Colonic mucosa (tissue), 4 donors: Measurements from ENCODE around the gene ELP6. TPM values are rescaled to one million over a fixed set of nuclear protein-coding genes. Genes with fewer than 3 reads are reported as not detected.

Experiments used
- DNase-seq: peaks from one replicate; pipeline ENCODE4 v3.0.0-alpha.2; 2020
- H3K27ac ChIP-seq: fragments of 200-600 bp; one replicate; pipeline ENCODE4 v1.8.0; 2021
- H3K27me3 ChIP-seq: fragments of 200-600 bp; one replicate; pipeline ENCODE4 v1.8.0; 2021
- H3K36me3 ChIP-seq: fragments of 200-600 bp; one replicate; pipeline ENCODE4 v1.8.0; 2021
- H3K4me1 ChIP-seq: fragments of 200-600 bp; one replicate; pipeline ENCODE4 v1.8.0; 2021; ENCODE audit warnings: mild to moderate bottlenecking
- H3K4me3 ChIP-seq: fragments of 200-600 bp; one replicate; pipeline ENCODE4 v1.8.0; 2021
- H3K9ac ChIP-seq, 2 donors: one replicate each; pipeline ENCODE4 v1.7.0; 2013; ENCODE audit warnings: control low read depth in 2 of 2, low read depth in 2 of 2, low read length in 2 of 2
- H3K9me3 ChIP-seq: fragments of 200-600 bp; one replicate; pipeline ENCODE4 v1.8.0; 2021
- intact Hi-C: fragments of 100-400 bp; cut with DNase I; formaldehyde crosslinking; loops from one replicate; pipeline ENCODE4 v1.14.1; 2022
- total RNA-seq, 2 donors: library from RNA; stranded (reverse); fragmentation: NEBNext Ultra II Directional in 1 of 2; extraction: Animal tissue kit (Norgen Biotek cat#: 25700) in 1 of 2; gene quantifications; one replicate each; pipeline ENCODE4 v1.2.1, GENCODE V29; 2021
- TF ChIP-seq, protein P1 (sequence below): fragments of 200-600 bp; IDR thresholded peaks from one replicate; pipeline ENCODE4 v1.8.0; 2022; ENCODE audit warnings: antibody characterized with exemption, mild to moderate bottlenecking
- donor health status: healthy.
- donor health status: DM: no; HTN: no; CAD: no.
- donor health status: DM: no; HTN: no; CAD: no.

The ELP6 gene
- total RNA-seq, 2 donors from 2014 or later: 16.1 to 37.6 TPM

DNA sequence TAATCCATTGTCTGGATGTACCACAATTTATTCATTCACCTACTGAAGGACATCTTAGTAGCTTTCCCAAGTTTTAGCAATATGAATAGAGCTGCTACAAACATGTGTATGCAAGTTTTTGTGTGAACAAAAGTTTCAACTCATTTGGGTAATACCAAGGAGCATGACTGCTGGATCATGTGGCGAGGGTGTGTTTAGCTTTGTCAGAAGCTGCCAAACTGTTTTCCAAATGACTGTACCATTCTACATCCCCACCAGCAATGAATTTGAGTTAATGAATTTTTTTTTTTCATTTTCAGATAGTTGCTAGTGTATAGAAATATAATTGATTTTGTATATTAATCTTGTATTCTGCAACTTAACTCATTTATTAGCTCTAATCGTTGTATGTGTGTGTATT, 20.0 kb upstream of the ELP6 start:
- H3K4me1 ChIP-seq: no peaks in the 10 kb centered on the region
- H3K9me3 ChIP-seq: no peaks in the 10 kb centered on the region
- no peak overlapping the region for H3K4me3 ChIP-seq
- intact Hi-C loops: no loop called here
- H3K9ac ChIP-seq: no peak overlapping the region
- H3K27me3 ChIP-seq: no peaks in the 10 kb centered on the region
- H3K27ac ChIP-seq: no peak overlapping the region
- DNase-seq: no peak
- H3K36me3 ChIP-seq: no peaks in the 10 kb centered on the region
- TF ChIP-seq, protein P1, sequence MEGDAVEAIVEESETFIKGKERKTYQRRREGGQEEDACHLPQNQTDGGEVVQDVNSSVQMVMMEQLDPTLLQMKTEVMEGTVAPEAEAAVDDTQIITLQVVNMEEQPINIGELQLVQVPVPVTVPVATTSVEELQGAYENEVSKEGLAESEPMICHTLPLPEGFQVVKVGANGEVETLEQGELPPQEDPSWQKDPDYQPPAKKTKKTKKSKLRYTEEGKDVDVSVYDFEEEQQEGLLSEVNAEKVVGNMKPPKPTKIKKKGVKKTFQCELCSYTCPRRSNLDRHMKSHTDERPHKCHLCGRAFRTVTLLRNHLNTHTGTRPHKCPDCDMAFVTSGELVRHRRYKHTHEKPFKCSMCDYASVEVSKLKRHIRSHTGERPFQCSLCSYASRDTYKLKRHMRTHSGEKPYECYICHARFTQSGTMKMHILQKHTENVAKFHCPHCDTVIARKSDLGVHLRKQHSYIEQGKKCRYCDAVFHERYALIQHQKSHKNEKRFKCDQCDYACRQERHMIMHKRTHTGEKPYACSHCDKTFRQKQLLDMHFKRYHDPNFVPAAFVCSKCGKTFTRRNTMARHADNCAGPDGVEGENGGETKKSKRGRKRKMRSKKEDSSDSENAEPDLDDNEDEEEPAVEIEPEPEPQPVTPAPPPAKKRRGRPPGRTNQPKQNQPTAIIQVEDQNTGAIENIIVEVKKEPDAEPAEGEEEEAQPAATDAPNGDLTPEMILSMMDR: no peak

DNA sequence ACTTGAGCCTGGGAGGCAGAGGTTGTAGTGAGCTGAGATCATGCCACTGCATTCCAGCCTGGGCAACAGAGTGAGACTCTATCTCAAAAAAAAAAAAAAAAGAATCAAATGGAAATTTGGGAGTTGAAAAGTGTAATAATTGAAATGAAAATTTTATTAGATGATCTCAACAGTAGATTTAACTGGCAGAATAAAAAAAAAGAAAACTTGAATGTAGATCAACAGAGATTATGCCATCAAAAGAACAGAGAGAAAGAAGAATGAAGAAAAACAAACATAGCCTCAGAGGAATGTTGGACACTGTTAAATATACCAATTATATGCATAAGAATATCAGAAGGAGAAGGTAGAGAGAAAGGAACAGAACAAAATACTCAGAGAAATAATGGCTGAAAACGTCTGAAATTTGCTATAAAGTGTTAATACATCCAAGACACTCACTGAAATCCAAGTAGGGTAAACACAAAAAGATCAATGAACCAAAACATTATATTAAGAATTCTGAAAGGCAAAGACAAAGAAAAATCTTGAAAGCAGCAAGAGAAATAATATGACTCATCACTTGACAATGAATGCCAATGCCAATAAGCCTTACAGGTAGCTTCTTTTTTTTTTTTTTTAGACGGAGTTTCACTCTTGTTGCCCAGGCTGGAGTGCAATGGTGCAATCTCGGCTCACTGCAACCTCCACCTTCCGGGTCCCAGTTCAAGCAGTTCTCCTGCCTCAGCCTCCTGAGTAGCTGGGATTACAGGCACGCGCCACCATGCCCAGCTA, 14.6 kb upstream of the ELP6 start:
- H3K9ac ChIP-seq: no peak overlapping the region
- H3K4me3 ChIP-seq: no peak overlapping the region
- TF ChIP-seq, protein P1: no peak
- no peaks in the 10 kb centered on the region for H3K27me3 ChIP-seq
- no peak overlapping the region for H3K27ac ChIP-seq
- DNase-seq: no peak
- no peaks in the 10 kb centered on the region for H3K4me1 ChIP-seq
- H3K36me3 ChIP-seq: no peaks in the 10 kb centered on the region
- no peaks in the 10 kb centered on the region for H3K9me3 ChIP-seq
- intact Hi-C loops: no loop called here

DNA sequence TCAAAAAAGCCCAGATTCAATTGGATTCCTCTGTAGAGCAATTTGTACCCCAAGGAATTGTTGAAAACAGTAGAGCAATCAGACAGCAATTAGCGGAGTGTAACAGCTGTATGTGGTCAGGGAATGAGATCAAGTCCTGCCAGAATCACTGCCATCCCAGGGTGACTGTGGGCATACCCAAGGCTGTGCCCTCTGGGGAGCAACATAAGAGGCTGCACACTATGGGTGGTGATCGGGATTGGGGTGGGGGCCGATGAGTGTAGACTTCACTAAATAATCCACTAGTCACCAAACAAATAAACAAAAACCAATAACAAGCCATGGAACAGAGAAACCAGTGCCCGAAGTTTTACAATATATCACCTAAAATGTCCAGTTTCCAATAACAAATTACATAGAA, 12.1 kb upstream of the ELP6 start:
- intact Hi-C loops: no loop called here
- Histone ChIP-seq H3K36me3 (no peaks in the 10 kb centered on the region), H3K27ac (no peak overlapping the region), H3K9ac (no peak overlapping the region), H3K4me3 (no peak overlapping the region), H3K27me3 (no peaks in the 10 kb centered on the region), H3K4me1 (peaks cover 4% of the 10 kb centered on the region), H3K9me3 (no peaks in the 10 kb centered on the region)
- TF ChIP-seq, protein P1: no peak
- no peak for DNase-seq

DNA sequence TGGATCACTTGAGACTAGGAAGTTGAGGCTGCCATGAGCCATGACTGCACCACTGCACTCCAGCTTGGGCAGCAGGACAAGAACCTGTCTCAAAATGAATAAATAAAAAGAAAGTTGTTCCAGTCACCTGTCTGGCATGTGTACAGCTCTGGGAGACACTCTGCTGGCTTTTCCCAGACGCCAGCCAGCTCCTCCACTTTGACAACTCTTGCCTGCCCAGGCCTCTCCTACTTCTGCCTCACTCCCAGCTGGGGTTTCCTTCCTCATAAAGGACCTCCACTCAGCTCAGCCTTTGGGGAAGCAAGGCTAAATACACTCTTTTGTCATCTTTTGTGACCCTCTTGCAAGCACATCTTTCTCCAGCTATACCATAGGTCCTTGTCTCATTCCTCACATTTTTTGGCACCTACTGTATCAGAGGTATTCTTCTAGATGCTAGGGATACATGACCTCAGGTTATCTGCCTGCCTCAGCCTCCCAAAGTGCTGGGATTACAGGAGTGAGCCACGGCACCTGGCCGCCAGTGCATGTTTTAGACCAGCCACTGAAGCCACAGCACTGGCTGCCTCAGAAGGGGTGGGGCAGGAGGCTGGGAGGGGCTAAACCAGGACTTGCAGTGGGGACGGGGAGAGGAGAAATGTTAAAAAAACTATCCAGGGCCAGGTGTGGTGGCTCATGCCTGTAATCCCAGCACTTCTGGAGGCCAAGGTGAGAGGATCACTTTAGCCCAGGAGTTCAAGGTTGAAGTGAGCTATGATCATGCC, 10.0 kb upstream of the ELP6 start:
- Histone ChIP-seq H3K27ac (no peak overlapping the region), H3K9ac (no peak overlapping the region), H3K9me3 (no peaks in the 10 kb centered on the region), H3K4me3 (no peak overlapping the region), H3K4me1 (peaks cover 4% of the 10 kb centered on the region), H3K36me3 (no peaks in the 10 kb centered on the region), H3K27me3 (no peaks in the 10 kb centered on the region)
- intact Hi-C loops: loop anchor here (2.0 kb wide), 1 partner anchor 265 kb away; no protein-coding TSS in a partner anchor
- TF ChIP-seq, protein P1: no peak
- no peak for DNase-seq

DNA sequence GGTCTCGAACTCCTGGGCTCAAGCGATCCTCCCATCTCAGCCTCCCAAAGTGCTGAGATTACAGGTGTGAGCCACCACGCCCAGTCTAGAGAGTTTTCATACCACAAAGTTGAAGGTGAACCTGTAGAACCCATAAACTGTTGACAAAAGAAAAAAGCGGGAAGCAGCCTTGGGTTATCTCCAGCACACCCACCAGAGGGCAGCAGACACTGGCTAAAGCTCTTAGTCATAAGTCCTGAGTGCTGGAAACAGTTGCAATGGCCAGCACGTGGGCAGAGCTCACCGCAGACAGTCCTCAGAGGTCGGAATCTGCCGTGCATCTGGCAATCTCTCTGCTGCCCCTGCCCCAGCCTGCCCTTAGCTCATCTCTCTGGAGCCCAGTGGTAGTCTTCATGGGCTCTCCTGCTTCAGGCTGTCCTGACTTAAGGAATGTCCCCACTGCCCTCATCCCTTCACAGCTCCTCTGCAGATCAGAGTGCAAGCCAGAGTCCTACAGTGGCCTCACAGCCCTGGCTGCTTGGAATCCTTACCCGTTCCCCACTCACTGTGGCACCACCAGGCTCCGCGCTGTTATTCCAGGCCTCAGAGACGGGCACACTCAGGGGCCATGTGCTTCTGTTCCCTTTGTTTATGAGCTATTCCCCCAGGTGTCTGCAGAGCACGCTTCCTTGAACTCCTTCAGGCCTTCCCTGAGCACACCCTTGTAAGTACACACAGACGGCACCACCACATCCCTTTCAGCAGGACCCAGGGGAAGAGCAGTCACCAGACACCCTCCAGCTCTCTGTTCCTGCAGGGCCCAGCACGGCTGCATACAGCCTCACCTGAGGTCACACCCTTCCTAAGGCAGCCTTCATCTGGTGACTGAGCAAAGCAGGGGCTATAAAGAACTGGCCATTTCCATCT, 8.8 kb upstream of the ELP6 start:
- intact Hi-C loops: loop anchor here (2.0 kb wide), 1 partner anchor 266 kb away; no protein-coding TSS in a partner anchor
- no peak overlapping the region for H3K27ac ChIP-seq
- H3K9me3 ChIP-seq: no peaks in the 10 kb centered on the region
- no peak overlapping the region for H3K9ac ChIP-seq
- H3K4me3 ChIP-seq: no peak overlapping the region
- peaks cover 4% of the 10 kb centered on the region for H3K4me1 ChIP-seq
- H3K36me3 ChIP-seq: no peaks in the 10 kb centered on the region
- peak; percentile 87 for DNase-seq
- H3K27me3 ChIP-seq: no peaks in the 10 kb centered on the region
- TF ChIP-seq, protein P1: peak; percentile 84
